ENCODE results near the gene LRRC75A. TPM values are rescaled to one million over a fixed set of nuclear protein-coding genes. Genes with fewer than 3 reads are reported as not detected.

Gene LRRC75A
- polyA plus RNA-seq, 1 donor from 2014 or later = 0.53 TPM

- H3K27me3 ChIP-seq (ENCODE audit: insufficient read depth, low read depth, low read length) = no peaks in the 10 kb centered on the region
- no peaks in the 10 kb centered on the region for H3K36me3 ChIP-seq (ENCODE audit: insufficient read depth, low read length)
- H3K4me3 ChIP-seq (ENCODE audit: low read length) = no peak overlapping the region
- H3K4me2 ChIP-seq (ENCODE audit: low read length) = no peak overlapping the region
- H3K27ac ChIP-seq (ENCODE audit: low read length) = no peak overlapping the region
- no peaks in the 10 kb centered on the region for H3F3A ChIP-seq (ENCODE audit: insufficient read depth, low read length, poor library complexity, severe bottlenecking)
- no peak overlapping the region for H3K9ac ChIP-seq (ENCODE audit: low read length)
- no peaks in the 10 kb centered on the region for H3K9me3 ChIP-seq (ENCODE audit: low read length)
- H4K20me1 ChIP-seq (ENCODE audit: insufficient read depth) = no peaks in the 10 kb centered on the region
- no peak for TF ChIP-seq RAD21 (conservative IDR thresholded peaks at IDR 0.05)
- TF ChIP-seq POLR2AphosphoS5 (IDR thresholded peaks at IDR 0.05) = no peak
- no peak for TF ChIP-seq REST (IDR thresholded peaks at IDR 0.05; ENCODE audit: borderline replicate concordance)
- no peak for TF ChIP-seq EZH2 (IDR thresholded peaks at IDR 0.05; ENCODE audit: borderline replicate concordance, insufficient read depth, low read length, poor library complexity, severe bottlenecking)
- no peak for TF ChIP-seq TAF1 (IDR thresholded peaks at IDR 0.05; ENCODE audit: low read depth)
- TF ChIP-seq CTCF (IDR thresholded peaks at IDR 0.05; ENCODE audit: poor library complexity, severe bottlenecking) = no peak
- no peak for TF ChIP-seq EP300 (conservative IDR thresholded peaks at IDR 0.05; ENCODE audit: poor library complexity, severe bottlenecking)
- TF ChIP-seq MXI1 (conservative IDR thresholded peaks at IDR 0.05; ENCODE audit: poor library complexity, severe bottlenecking) = no peak
- no peak for TF ChIP-seq SMC3 (conservative IDR thresholded peaks at IDR 0.05; ENCODE audit: poor library complexity)
- H3K9me2 ChIP-seq (ENCODE audit: insufficient read depth, low read length) = no peaks in the 10 kb centered on the region
- H2AFZ ChIP-seq (ENCODE audit: low read depth, low read length) = no peak overlapping the region
- H3K79me2 ChIP-seq (replicated peaks; ENCODE audit: insufficient read depth, low read length) = no peaks in the 10 kb centered on the region
These were observed 60.0 kb downstream of the LRRC75A start for GRCh38 chr17:16432017-16432416.

- Histone ChIP-seq H2AFZ (ENCODE audit: low read depth, low read length) (no peak overlapping the region), H3K9me2 (ENCODE audit: insufficient read depth, low read length) (no peaks in the 10 kb centered on the region), H3K36me3 (ENCODE audit: insufficient read depth, low read length) (no peaks in the 10 kb centered on the region), H3F3A (ENCODE audit: insufficient read depth, low read length, poor library complexity, severe bottlenecking) (no peaks in the 10 kb centered on the region), H3K4me3 (ENCODE audit: low read length) (no peak overlapping the region), H3K4me2 (ENCODE audit: low read length) (no peak overlapping the region), H3K27ac (ENCODE audit: low read length) (no peak overlapping the region), H3K9ac (ENCODE audit: low read length) (no peak overlapping the region), H3K79me2 (replicated peaks; ENCODE audit: insufficient read depth, low read length) (no peaks in the 10 kb centered on the region), H3K9me3 (ENCODE audit: low read length) (no peaks in the 10 kb centered on the region), H4K20me1 (ENCODE audit: insufficient read depth) (no peaks in the 10 kb centered on the region), H3K27me3 (ENCODE audit: insufficient read depth, low read depth, low read length) (no peaks in the 10 kb centered on the region)
- TF ChIP-seq RAD21 (conservative IDR thresholded peaks at IDR 0.05) (no peak), CTCF (IDR thresholded peaks at IDR 0.05; ENCODE audit: poor library complexity, severe bottlenecking) (no peak), TAF1 (IDR thresholded peaks at IDR 0.05; ENCODE audit: low read depth) (no peak)
These were observed 61.3 kb downstream of the LRRC75A start for GRCh38 chr17:16430650-16431049.
